ENCODE results near the gene VTI1A. TPM values are rescaled to one million over a fixed set of nuclear protein-coding genes. Genes with fewer than 3 reads are reported as not detected.

The VTI1A gene
- total and polyA plus RNA-seq, 9 of the 15 experiments (the other 6 are each of a cell fraction or from before 2014, with no cell fraction given): 9.3 to 21.4 (median 16.0) TPM

DNA sequence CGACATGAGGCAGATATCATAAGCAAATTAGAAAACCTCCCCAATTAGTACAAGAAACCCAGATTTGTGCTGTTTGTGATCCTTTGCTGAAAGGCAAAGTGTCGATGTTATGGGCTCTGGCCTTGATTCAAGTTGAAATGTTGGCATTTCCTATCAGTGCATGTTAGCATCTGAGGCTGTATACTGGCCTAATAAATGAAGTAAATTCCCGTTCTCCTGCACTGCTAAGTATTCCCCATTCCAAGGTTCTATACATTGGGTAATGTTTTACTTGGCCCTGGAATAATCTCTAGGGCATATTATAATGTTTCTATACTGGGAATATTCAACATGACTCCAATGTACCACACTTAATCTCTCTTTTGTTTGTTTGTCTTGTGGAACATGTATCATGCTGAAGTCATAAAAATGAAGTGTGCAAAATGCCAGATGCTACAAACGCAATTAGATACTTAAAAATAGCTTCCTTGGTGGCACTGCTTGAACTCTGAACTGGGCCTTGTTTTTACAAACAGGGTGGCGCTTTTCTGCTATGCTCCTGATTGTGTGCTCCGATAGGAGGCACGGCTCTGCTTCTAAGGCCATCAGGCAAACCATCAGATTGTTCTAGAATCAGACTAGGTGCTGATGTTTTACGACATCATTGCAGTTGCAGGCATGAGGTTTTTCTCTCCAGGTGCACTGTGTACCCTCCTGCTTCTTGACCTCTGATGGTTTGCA is 346.3 kb downstream of the VTI1A start:
- H3K4me2 ChIP-seq (ENCODE audit: insufficient read depth, low read length): no peak overlapping the region
- H3K9ac ChIP-seq (ENCODE audit: insufficient read depth in 1 of 2, low read depth in 2 of 2, low read length in 2 of 2): no peak overlapping the region
- ChIA-PET CTCF (ENCODE audit: low intra/inter-chr PET ratio) (no interaction called here), POLR2A (no interaction called here)
- WGBS (ENCODE audit: insufficient coverage, low coverage, missing lambda C conversion rate): 51% methylated on average over 5 of the region's 8 CpGs
- H3K9me3 ChIP-seq (replicated peaks; ENCODE audit: control insufficient read depth, insufficient read depth, low read depth, low read length): no peaks in the 10 kb centered on the region; the same call in 1 of the 2 replicates
- no peak overlapping the region for H3K27ac ChIP-seq (ENCODE audit: extremely low read depth, low read depth, low read length)
- H3K4me3 ChIP-seq: no peak overlapping the region
- H3K36me3 ChIP-seq (ENCODE audit: control insufficient read depth, insufficient read depth, low read length): no peaks in the 10 kb centered on the region
- no peaks in the 10 kb centered on the region for H3K27me3 ChIP-seq (ENCODE audit: control insufficient read depth in 2 of 2, insufficient read depth in 2 of 2, low read length in 2 of 2)
- H4K20me1 ChIP-seq (replicated peaks; ENCODE audit: control insufficient read depth, insufficient read depth, low read length): no peaks in the 10 kb centered on the region; the same call in 1 of the 2 replicates
- no peak overlapping the region for H2AFZ ChIP-seq (ENCODE audit: low read depth, low read length)
- intact Hi-C loops (cut with micrococcal nuclease): no loop called here
- BruUV-seq (replicated peaks): no TSS peak
- H3K9me1 ChIP-seq (ENCODE audit: control insufficient read depth, insufficient read depth, low read length): no peaks in the 10 kb centered on the region
- no peak for DNase-seq (ENCODE audit: extremely low read depth in 1 of 4, low spot score in 3 of 4)
- no peak for FAIRE-seq
- no peaks in the 10 kb centered on the region for H3K79me2 ChIP-seq (ENCODE audit: control insufficient read depth, insufficient read depth, low read length)
- no peak for TF ChIP-seq E2F5 (CRISPR knock-in tag; IDR thresholded peaks at IDR 0.05)
- TF ChIP-seq SRSF3 (IDR thresholded peaks at IDR 0.05; ENCODE audit: insufficient read depth, low read length): no peak
- H3K4me1 ChIP-seq (replicated peaks in 1 of 2; ENCODE audit: control insufficient read depth in 2 of 2, insufficient read depth in 2 of 2, low read length in 2 of 2): no peaks in the 10 kb centered on the region
- in situ Hi-C loops (cut with MboI): no loop called here
- ATAC-seq: no peak

- ChIA-PET CTCF (ENCODE audit: low intra/inter-chr PET ratio) (no interaction called here), POLR2A (no interaction called here)
- Histone ChIP-seq H3K27me3 (ENCODE audit: control insufficient read depth in 2 of 2, insufficient read depth in 2 of 2, low read length in 2 of 2) (no peaks in the 10 kb centered on the region), H4K20me1 (replicated peaks; ENCODE audit: control insufficient read depth, insufficient read depth, low read length) (no peaks in the 10 kb centered on the region; the same call in 1 of the 2 replicates), H3K4me1 (replicated peaks in 1 of 2; ENCODE audit: control insufficient read depth in 2 of 2, insufficient read depth in 2 of 2, low read length in 2 of 2) (no peaks in the 10 kb centered on the region), H3K9me3 (replicated peaks; ENCODE audit: control insufficient read depth, insufficient read depth, low read depth, low read length) (no peaks in the 10 kb centered on the region; the same call in 1 of the 2 replicates), H3K27ac (ENCODE audit: extremely low read depth, low read depth, low read length) (no peak overlapping the region), H3K79me2 (ENCODE audit: control insufficient read depth, insufficient read depth, low read length) (no peaks in the 10 kb centered on the region), H3K4me3 (no peak overlapping the region), H3K9ac (ENCODE audit: insufficient read depth in 1 of 2, low read depth in 2 of 2, low read length in 2 of 2) (no peak overlapping the region), H3K9me1 (ENCODE audit: control insufficient read depth, insufficient read depth, low read length) (no peaks in the 10 kb centered on the region), H3K36me3 (ENCODE audit: control insufficient read depth, insufficient read depth, low read length) (no peaks in the 10 kb centered on the region), H3K4me2 (ENCODE audit: insufficient read depth, low read length) (no peak overlapping the region), H2AFZ (ENCODE audit: low read depth, low read length) (no peak overlapping the region)
- TF ChIP-seq ZNF431 (CRISPR knock-in tag; IDR thresholded peaks at IDR 0.05) (no peak), XRCC4 (IDR thresholded peaks at IDR 0.05; ENCODE audit: extremely low read depth, insufficient read depth, insufficient read length) (no peak), ZFPM2 (CRISPR knock-in tag; IDR thresholded peaks at IDR 0.05) (no peak), TAF9B (IDR thresholded peaks at IDR 0.05; ENCODE audit: partially characterized antibody) (no peak)
- TF ChIP-seq, protein P1, sequence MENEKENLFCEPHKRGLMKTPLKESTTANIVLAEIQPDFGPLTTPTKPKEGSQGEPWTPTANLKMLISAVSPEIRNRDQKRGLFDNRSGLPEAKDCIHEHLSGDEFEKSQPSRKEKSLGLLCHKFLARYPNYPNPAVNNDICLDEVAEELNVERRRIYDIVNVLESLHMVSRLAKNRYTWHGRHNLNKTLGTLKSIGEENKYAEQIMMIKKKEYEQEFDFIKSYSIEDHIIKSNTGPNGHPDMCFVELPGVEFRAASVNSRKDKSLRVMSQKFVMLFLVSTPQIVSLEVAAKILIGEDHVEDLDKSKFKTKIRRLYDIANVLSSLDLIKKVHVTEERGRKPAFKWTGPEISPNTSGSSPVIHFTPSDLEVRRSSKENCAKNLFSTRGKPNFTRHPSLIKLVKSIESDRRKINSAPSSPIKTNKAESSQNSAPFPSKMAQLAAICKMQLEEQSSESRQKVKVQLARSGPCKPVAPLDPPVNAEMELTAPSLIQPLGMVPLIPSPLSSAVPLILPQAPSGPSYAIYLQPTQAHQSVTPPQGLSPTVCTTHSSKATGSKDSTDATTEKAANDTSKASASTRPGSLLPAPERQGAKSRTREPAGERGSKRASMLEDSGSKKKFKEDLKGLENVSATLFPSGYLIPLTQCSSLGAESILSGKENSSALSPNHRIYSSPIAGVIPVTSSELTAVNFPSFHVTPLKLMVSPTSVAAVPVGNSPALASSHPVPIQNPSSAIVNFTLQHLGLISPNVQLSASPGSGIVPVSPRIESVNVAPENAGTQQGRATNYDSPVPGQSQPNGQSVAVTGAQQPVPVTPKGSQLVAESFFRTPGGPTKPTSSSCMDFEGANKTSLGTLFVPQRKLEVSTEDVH (IDR thresholded peaks at IDR 0.05; ENCODE audit: low read depth, partially characterized antibody): no peak
- no TSS peak for BruUV-seq (replicated peaks)
- intact Hi-C loops (cut with micrococcal nuclease) (no loop called here), in situ Hi-C loops (cut with MboI) (no loop called here)
- FAIRE-seq (no peak), ATAC-seq (no peak), DNase-seq (ENCODE audit: extremely low read depth in 1 of 4, low spot score in 3 of 4) (no peak)
- WGBS (ENCODE audit: insufficient coverage, low coverage, missing lambda C conversion rate): 68% methylated on average over 4 of the region's 4 CpGs
Measured at GRCh38 chr10:112794201-112794600, 347.2 kb downstream of the VTI1A start.

Measured in K562 (cell line).